ENCODE data around the gene WNT3.

The WNT3 gene

GRCh38 chr17:46722662-46723285 lies 95.7 kb downstream of the WNT3 start:
- no peak for DNase-seq

GRCh38 chr17:46720408-46720807 lies 98.1 kb downstream of the WNT3 start:
- no peak for DNase-seq

GRCh38 chr17:46719891-46720290 lies 98.6 kb downstream of the WNT3 start:
- DNase-seq = no peak

- no peak for DNase-seq
These were observed 100.5 kb downstream of the WNT3 start for GRCh38 chr17:46717999-46718398.
